Osteoblast (primary cell): ENCODE data around the gene ABHD12. TPM values are rescaled to one million over a fixed set of nuclear protein-coding genes. Genes with fewer than 3 reads are reported as not detected.

Experiments
- DNase-seq: peaks from one replicate; pipeline ENCODE4 v3.0.0; 2011; ENCODE audit warnings: low spot score, mixed read lengths; ENCODE audit not compliant: insufficient read length; ENCODE audit errors: missing footprints
- H2AFZ ChIP-seq: 2 replicates; pipeline ENCODE4 v1.6.0; 2011; ENCODE audit warnings: mild to moderate bottlenecking, low read length
- H3K27ac ChIP-seq: 2 replicates; pipeline ENCODE4 v1.5.1; 2011; ENCODE audit warnings: mild to moderate bottlenecking, low read depth, low read length, moderate library complexity
- H3K27me3 ChIP-seq: 2 replicates; pipeline ENCODE4 v1.6.0; 2012; ENCODE audit warnings: mild to moderate bottlenecking, control low read depth, inconsistent platforms, low read length, moderate library complexity; ENCODE audit not compliant: insufficient read depth
- H3K36me3 ChIP-seq: 2 replicates; pipeline ENCODE4 v1.5.1; 2011; ENCODE audit warnings: mild to moderate bottlenecking, low read length, control low read depth, moderate library complexity; ENCODE audit not compliant: insufficient read depth
- H3K4me1 ChIP-seq: 2 replicates; pipeline ENCODE4 v1.5.1; 2011; ENCODE audit warnings: mild to moderate bottlenecking, low read length, control low read depth, moderate library complexity; ENCODE audit not compliant: insufficient read depth
- H3K4me2 ChIP-seq: 2 replicates; pipeline ENCODE4 v1.6.0; 2011; ENCODE audit warnings: mild to moderate bottlenecking, low read length; ENCODE audit not compliant: insufficient read depth
- H3K4me3 ChIP-seq: fragments of 200-600 bp; sonication (generic); 3 replicates; pipeline ENCODE4 v1.5.1; 2012; ENCODE audit warnings: mild to moderate bottlenecking, low read length, inconsistent platforms; ENCODE audit not compliant: insufficient read depth
- H3K79me2 ChIP-seq: 2 replicates; pipeline ENCODE4 v1.6.0; 2012; ENCODE audit warnings: mild to moderate bottlenecking, low read length, control low read depth, inconsistent platforms; ENCODE audit not compliant: insufficient read depth
- H3K9me3 ChIP-seq: 2 replicates; pipeline ENCODE4 v1.5.1; 2011; ENCODE audit warnings: low read depth, low read length, control low read depth
- H4K20me1 ChIP-seq: 2 replicates; pipeline ENCODE4 v1.6.0; 2012; ENCODE audit warnings: mild to moderate bottlenecking, low read length, control low read depth; ENCODE audit not compliant: insufficient read depth
- total RNA-seq: library from RNA; depleted of rRNA; stranded (reverse); fragments of >200 nt; gene quantifications from 2 replicates; pipeline ENCODE4 v1.2.3, GENCODE V29; 2012
- TF ChIP-seq, protein P1 (sequence below): IDR thresholded peaks from 2 replicates; pipeline ENCODE4 v1.5.1; 2011; ENCODE audit warnings: mild to moderate bottlenecking, low read depth, low read length, moderate library complexity; ENCODE audit errors: extremely low read depth

Gene ABHD12
- total RNA-seq, 1 donor = 29.7 TPM

DNA sequence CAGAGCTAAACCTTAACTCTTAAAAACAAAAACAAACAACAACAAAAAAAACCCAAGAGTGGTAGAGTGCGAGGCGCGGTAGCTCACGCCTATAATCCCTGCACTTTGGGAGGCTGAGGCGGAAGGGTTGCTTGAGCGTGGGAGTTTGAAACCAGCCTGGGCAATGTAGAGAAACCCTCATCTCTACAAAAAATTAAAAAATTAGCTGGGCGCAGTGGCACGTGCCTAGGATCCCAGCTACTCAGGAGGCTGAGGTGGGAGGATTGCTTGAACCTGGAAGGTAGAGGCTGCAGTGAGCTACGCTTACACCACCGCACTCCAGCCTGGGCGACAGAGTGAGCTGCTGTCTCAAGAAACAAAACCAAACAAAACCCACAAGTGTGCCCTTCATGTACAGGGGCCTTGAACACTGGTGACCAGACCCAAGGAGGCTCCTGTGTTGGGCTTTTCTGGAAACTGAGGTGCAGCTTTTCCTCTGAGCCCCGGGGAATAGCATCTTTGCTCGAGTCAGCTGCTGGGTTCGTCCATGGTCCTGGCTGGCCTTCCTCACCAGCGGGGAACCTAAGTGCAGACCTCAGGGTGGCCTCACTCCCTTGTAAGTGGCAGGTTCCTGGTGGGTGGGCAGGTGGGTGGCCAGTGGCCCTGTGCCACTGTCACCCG, 102.9 kb downstream of the ABHD12 start:
- H3K79me2 ChIP-seq = peaks cover 3% of the 10 kb centered on the region
- H3K9me3 ChIP-seq = no peaks in the 10 kb centered on the region
- no peak overlapping the region for H3K4me2 ChIP-seq
- TF ChIP-seq, protein P1, sequence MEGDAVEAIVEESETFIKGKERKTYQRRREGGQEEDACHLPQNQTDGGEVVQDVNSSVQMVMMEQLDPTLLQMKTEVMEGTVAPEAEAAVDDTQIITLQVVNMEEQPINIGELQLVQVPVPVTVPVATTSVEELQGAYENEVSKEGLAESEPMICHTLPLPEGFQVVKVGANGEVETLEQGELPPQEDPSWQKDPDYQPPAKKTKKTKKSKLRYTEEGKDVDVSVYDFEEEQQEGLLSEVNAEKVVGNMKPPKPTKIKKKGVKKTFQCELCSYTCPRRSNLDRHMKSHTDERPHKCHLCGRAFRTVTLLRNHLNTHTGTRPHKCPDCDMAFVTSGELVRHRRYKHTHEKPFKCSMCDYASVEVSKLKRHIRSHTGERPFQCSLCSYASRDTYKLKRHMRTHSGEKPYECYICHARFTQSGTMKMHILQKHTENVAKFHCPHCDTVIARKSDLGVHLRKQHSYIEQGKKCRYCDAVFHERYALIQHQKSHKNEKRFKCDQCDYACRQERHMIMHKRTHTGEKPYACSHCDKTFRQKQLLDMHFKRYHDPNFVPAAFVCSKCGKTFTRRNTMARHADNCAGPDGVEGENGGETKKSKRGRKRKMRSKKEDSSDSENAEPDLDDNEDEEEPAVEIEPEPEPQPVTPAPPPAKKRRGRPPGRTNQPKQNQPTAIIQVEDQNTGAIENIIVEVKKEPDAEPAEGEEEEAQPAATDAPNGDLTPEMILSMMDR = no peak
- peaks cover 3% of the 10 kb centered on the region for H4K20me1 ChIP-seq
- H3K4me1 ChIP-seq = no peaks in the 10 kb centered on the region
- H3K36me3 ChIP-seq = peaks cover 92% of the 10 kb centered on the region
- no peak overlapping the region for H3K27ac ChIP-seq
- H2AFZ ChIP-seq = no peak overlapping the region
- H3K4me3 ChIP-seq = no peak overlapping the region
- peak; percentile 36 for DNase-seq
- H3K27me3 ChIP-seq = no peaks in the 10 kb centered on the region

DNA sequence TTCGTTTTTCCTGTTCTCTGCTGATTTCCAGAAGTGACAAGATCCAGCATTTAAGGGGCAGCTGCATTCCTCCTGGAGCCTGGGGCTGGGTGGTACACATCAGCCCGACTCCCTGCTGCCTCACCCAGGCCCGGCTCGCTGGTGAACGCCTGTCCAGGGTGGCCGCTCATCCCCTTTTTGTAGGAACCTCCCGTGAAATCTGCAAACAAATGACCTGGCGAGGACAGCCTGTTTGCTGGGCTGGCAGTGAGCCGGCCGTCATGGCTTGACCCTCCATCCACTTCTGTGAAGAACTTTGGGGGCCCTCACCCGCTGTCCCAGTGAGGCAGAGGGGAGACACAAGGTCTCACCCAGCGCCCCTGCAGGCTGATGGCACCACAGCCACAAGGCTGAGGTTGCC, 103.7 kb downstream of the ABHD12 start:
- TF ChIP-seq, protein P1 = no peak
- Histone ChIP-seq H3K4me3 (no peak overlapping the region), H3K27me3 (no peaks in the 10 kb centered on the region), H2AFZ (no peak overlapping the region), H3K9me3 (no peaks in the 10 kb centered on the region), H3K4me2 (no peak overlapping the region), H3K36me3 (peaks cover 93% of the 10 kb centered on the region), H4K20me1 (peaks cover 3% of the 10 kb centered on the region), H3K79me2 (peaks cover 3% of the 10 kb centered on the region), H3K27ac (no peak overlapping the region), H3K4me1 (no peaks in the 10 kb centered on the region)
- peak; percentile 17 for DNase-seq

DNA sequence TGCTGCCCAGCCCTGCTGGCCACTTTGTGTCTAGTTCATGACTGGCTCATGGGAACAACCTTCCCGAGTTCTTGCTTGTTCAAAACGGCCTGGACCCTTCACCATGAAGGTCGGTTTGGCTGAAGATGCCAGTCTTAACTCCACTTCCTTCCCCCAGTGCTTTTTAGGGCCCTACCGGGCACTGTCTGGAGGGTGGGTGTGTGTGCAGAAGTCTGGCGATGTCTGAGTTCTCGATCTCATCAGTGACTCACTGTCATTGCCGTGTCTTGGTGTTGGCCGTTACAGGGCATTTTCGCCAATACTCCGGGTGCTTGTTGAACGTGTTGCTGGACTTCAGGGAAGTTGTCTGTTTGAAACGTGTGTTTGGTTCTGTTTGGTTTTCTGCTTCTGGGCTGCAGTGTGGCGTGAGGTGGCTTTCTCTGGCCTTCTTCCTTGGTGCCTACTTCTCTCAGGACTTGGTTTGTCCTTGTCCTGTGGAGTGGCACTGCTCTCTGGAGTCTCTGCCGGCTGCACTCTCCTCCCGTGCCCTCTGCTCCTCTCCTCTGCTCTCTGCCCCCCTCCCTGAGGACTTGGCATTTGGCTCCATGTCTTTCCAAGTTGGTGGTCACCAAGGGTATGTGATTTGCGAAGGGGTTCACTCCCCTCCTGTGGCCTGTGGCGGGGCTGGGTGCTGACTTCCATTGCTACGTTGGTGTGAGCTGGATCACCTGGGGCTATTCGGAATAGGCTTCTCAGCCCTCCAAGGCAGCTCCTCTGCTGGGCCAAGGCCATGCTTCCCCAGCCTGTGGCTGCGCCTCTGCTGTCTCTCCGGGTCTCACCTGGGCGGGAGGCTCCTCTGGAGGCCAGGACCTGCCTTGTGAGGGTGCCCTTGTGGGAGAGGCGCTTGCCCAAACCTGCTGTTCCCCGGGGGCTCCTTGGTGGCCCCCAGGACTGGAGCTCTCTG, 104.5 kb downstream of the ABHD12 start:
- Histone ChIP-seq H3K36me3 (peaks cover 95% of the 10 kb centered on the region), H3K4me3 (no peak overlapping the region), H3K4me1 (no peaks in the 10 kb centered on the region), H3K4me2 (no peak overlapping the region), H3K79me2 (peaks cover 3% of the 10 kb centered on the region), H2AFZ (no peak overlapping the region), H3K27ac (no peak overlapping the region), H3K27me3 (no peaks in the 10 kb centered on the region), H3K9me3 (no peaks in the 10 kb centered on the region), H4K20me1 (no peaks in the 10 kb centered on the region)
- peak; percentile 63 for DNase-seq
- TF ChIP-seq, protein P1 = no peak

DNA sequence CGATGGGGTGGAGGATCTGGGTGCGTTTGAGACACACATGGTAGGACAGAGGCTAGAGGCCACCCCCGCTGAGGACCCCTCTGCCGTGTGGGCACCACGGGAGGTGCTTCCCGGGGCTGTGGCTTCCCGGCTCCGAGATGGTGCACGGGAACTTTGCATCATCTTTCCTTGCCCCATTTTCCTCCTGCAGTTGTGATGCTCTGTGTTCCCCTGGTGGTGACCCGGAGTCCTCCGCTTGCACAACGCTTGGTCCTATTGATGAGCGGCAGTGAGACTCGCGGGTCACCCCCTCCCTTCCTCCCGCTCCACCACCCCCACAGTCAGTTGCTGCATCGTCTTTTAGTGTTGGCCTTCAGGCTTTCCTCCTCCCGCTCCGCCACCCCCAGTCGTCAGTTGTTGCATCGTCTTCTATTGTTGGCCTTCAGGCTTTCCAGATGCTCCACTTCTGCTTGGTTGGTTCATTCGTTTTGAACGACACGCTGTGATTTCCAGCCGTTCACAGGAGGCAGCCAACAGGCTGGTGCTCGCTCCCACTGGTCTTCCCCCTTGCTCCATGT, 105.5 kb downstream of the ABHD12 start:
- H2AFZ ChIP-seq = no peak overlapping the region
- H3K79me2 ChIP-seq = peaks cover 3% of the 10 kb centered on the region
- peaks cover 2% of the 10 kb centered on the region for H4K20me1 ChIP-seq
- no peaks in the 10 kb centered on the region for H3K4me1 ChIP-seq
- H3K4me2 ChIP-seq = no peak overlapping the region
- no peak overlapping the region for H3K27ac ChIP-seq
- TF ChIP-seq, protein P1 = peak; percentile 15
- no peak overlapping the region for H3K4me3 ChIP-seq
- peaks cover 94% of the 10 kb centered on the region for H3K36me3 ChIP-seq
- no peaks in the 10 kb centered on the region for H3K9me3 ChIP-seq
- peak; percentile 74 for DNase-seq
- H3K27me3 ChIP-seq = no peaks in the 10 kb centered on the region
